HEK293T (cell line): ENCODE results near the gene PRIM1.

Experiments used
- ARNT ChIP-seq: fragments of 450-650 bp; IDR thresholded peaks from 2 replicates; pipeline ENCODE4 v1.6.1; 2017; ENCODE audit warnings: mild to moderate bottlenecking
- BHLHE40 ChIP-seq: fragments of 450-650 bp; IDR thresholded peaks from 2 replicates; pipeline ENCODE4 v1.6.1; 2016; ENCODE audit warnings: mild to moderate bottlenecking, moderate library complexity, borderline replicate concordance
- CTBP1 ChIP-seq: fragments of 450-650 bp; IDR thresholded peaks from 2 replicates; pipeline ENCODE4 v1.6.1; 2016; ENCODE audit warnings: borderline replicate concordance
- ELF4 ChIP-seq: fragments of 450-650 bp; IDR thresholded peaks from 2 replicates; pipeline ENCODE4 v1.6.1; 2017; ENCODE audit warnings: antibody characterized with exemption
- FOXA1 ChIP-seq: fragments of 450-650 bp; IDR thresholded peaks from 2 replicates; pipeline ENCODE4 v1.6.1; 2016; ENCODE audit warnings: mild to moderate bottlenecking
- FOXK2 ChIP-seq: fragments of 450-650 bp; IDR thresholded peaks from 2 replicates; pipeline ENCODE4 v1.6.1; 2016; ENCODE audit warnings: mild to moderate bottlenecking
- FOXM1 ChIP-seq: fragments of 450-650 bp; IDR thresholded peaks from 2 replicates; pipeline ENCODE4 v1.6.1; 2017; ENCODE audit warnings: mild to moderate bottlenecking, borderline replicate concordance
- HDGF ChIP-seq: fragments of 450-650 bp; IDR thresholded peaks from 2 replicates; pipeline ENCODE4 v1.6.1; 2017; ENCODE audit warnings: antibody characterized with exemption, borderline replicate concordance
- NFRKB ChIP-seq: fragments of 450-650 bp; IDR thresholded peaks from 2 replicates; pipeline ENCODE4 v1.6.1; 2016; ENCODE audit warnings: mild to moderate bottlenecking, moderate library complexity
- SUZ12 ChIP-seq: fragments of 450-650 bp; IDR thresholded peaks from 2 replicates; pipeline ENCODE4 v1.6.1; 2016; ENCODE audit warnings: mild to moderate bottlenecking
- TARDBP ChIP-seq: fragments of 450-650 bp; IDR thresholded peaks from 2 replicates; pipeline ENCODE4 v1.6.1; 2016
- TF ChIP-seq, protein P1 (sequence below): fragments of 450-650 bp; IDR thresholded peaks from 2 replicates; pipeline ENCODE4 v1.6.1; 2016

DNA sequence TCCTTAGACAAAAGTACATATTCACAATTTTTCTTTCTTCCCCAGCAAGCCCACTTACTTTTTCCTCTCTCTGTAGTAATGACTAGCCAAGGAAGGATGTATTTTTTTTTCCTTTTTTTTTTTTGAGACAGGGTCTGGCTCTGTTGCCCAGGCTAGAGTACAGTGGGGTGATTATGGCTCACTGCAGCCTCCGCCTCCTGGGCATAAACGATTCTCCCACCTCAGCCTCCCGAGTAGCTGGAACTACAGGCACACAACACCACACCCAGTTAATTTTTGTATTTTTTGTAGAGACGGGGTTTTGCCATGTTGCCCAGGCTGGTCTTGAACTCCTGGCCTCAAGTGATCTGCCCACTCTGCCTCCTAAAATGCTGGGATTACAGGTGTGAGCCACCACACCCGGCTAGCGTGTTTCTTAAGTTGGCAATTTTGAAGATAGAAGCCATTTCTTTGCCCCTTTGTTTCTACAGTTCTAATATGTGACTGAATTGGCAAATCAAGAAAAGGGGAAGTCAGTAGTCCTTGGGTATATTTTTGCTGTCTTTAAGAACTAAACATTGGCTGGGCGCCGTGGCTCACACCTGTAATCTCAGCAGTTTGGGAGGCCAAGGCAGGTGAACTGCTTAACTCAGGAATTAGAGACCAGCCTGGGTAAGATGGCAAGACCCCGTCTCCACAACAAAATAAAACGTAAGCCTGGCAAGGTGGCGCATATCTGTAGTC, 23.8 kb downstream of the PRIM1 start:
- TF ChIP-seq FOXM1: no peak
- no peak for TF ChIP-seq FOXA1
- TF ChIP-seq SUZ12: no peak
- no peak for TF ChIP-seq HDGF
- TF ChIP-seq ARNT: no peak
- TF ChIP-seq CTBP1: no peak
- TF ChIP-seq ELF4: no peak
- TF ChIP-seq FOXK2: no peak
- no peak for TF ChIP-seq NFRKB
- no peak for TF ChIP-seq TARDBP
- TF ChIP-seq BHLHE40: no peak
- TF ChIP-seq, protein P1, sequence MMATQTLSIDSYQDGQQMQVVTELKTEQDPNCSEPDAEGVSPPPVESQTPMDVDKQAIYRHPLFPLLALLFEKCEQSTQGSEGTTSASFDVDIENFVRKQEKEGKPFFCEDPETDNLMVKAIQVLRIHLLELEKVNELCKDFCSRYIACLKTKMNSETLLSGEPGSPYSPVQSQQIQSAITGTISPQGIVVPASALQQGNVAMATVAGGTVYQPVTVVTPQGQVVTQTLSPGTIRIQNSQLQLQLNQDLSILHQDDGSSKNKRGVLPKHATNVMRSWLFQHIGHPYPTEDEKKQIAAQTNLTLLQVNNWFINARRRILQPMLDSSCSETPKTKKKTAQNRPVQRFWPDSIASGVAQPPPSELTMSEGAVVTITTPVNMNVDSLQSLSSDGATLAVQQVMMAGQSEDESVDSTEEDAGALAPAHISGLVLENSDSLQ: no peak
